HG03469 (cell line): Measurements from ENCODE around the gene PTTG1.

Source experiments
- ATAC-seq: cut with Tn5 transposase; IDR thresholded peaks from one replicate; pipeline ENCODE4 v1.9.1; 2021; ENCODE audit warnings: mild to moderate bottlenecking, moderate library complexity, moderate number of reproducible peaks; ENCODE audit not compliant: unreplicated experiment

The PTTG1 gene

GRCh38 chr5:160470437-160471361 is 49.0 kb downstream of the PTTG1 start:
- ATAC-seq = no peak

DNA sequence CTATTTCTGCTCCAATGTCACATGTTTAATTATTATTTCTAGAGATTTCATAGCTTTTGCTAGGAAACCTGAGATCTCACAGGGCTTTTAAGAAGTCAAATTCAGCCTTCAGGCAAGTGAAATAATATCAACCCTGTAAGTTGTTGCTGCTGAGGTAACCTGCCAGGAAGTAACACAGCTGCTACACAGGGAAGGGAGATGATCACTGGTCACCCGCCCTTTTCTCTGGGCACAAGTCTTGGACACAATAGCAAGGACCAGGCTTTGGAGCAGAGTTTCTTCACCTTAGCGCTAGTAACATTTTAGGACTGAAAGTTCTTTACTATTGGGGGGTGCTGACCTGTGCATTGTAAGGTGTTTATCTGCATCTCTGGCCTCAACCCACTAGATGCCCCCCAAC is 50.1 kb downstream of the PTTG1 start:
- no peak for ATAC-seq

- ATAC-seq = no peak
Measured at GRCh38 chr5:160472482-160472881, 50.8 kb downstream of the PTTG1 start.

- ATAC-seq = no peak
Measured at GRCh38 chr5:160473681-160474080, 52.0 kb downstream of the PTTG1 start.

DNA sequence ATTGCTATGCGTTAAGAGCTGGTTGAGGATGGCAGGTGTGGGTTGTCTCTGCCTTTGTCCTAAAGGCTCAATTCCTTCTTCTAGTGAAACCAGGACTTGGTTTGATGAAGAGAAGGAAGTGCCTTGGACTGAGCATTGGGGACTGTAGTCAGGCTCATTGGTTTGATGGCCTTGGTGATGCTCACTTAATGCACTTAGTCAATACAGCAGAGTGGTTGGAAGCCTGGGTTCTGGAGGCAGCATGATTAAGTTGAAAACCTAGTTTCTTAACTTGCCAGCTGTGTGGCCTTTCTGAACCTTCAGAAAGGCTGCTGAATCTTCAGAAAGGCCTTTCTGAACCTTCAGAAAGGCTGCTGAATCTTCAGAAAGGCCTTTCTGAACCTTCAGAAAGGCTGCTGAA is 52.4 kb downstream of the PTTG1 start:
- no peak for ATAC-seq

DNA sequence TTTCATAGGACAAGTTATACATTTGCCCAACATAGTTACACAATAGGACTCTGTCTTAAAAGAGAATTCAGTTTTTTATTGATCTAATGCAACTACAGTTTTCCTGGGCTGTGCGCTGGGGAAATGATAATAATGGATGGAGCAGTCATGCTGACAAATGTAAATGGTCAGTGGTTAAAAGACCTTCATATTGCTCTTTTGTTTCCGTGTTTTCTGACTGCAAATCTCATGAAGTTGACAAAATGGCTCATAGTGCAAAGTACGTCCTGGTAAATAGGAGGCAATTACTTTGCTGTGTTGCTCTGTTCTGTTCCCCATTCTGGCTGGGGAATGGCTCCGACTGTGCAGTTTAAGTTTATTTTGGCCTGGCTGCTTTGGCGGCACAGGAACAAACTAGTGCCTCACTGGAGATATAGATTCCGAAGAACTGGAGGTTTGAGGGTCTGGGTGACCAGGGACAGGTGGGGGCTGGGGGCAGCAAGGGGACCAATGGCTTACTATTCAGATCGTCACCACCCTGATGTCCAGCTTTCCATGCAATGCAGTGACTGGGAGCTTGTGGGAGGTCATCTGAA is 54.3 kb downstream of the PTTG1 start:
- no peak for ATAC-seq

DNA sequence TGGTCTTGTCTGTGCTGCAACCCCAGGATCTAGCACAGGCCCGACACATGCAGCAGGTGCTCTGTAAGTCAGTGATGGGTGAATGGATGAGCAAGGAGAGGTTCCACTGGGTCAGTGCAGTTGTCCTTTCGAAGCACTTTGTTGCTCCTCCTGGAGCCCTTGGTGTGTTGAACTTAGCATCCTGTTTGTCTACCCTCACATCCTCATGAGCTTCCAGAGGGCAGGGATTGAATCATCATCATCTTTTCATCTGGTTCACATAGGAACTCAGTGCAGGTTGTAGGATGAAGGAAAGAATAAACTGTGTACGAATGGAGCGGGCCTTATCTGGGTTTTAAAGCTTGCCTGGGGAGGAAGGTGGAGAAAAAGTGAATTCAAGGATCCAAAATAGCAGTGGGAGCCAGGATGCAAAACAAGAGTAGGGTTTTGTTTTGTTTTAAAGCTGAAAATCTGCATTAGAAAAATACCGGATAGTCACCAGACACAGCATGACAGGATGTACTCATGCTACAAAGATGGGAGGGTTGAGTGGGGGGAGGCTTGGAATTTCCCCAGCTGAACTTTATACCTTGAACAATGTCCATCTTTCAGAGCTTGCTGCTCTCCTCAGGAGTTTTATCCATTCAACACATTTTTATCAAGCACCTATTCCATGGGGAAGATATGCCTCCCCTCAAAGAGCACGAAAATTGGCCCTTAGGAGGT is 55.8 kb downstream of the PTTG1 start:
- ATAC-seq = no peak

GRCh38 chr5:160478163-160478562 is 56.5 kb downstream of the PTTG1 start:
- no peak for ATAC-seq
